Left ventricle myocardium inferior (tissue), 1 donor: ENCODE measurements around the gene PTPRN2. TPM values are rescaled to one million over a fixed set of nuclear protein-coding genes. Genes with fewer than 3 reads are reported as not detected.
A peak's percentile ranks its signal among the peaks of the same experiment; 100 is the strongest.

Experiments
- DNase-seq: peaks from one replicate; pipeline ENCODE4 v3.0.0-alpha.2; 2020
- H3K27ac ChIP-seq: fragments of 200-600 bp; replicated peaks from 2 replicates; pipeline ENCODE4 v1.8.0; 2021
- H3K27me3 ChIP-seq: fragments of 200-600 bp; 2 replicates; pipeline ENCODE4 v1.8.0; 2021; ENCODE audit warnings: low read depth
- H3K36me3 ChIP-seq: fragments of 200-600 bp; 2 replicates; pipeline ENCODE4 v1.8.0; 2021
- H3K4me1 ChIP-seq: fragments of 200-600 bp; 2 replicates; pipeline ENCODE4 v1.8.0; 2021
- H3K4me3 ChIP-seq: fragments of 200-600 bp; 2 replicates; pipeline ENCODE4 v1.8.0; 2021; ENCODE audit warnings: mild to moderate bottlenecking, moderate library complexity
- H3K9me3 ChIP-seq: fragments of 200-600 bp; replicated peaks from 2 replicates; pipeline ENCODE4 v1.8.0; 2021
- CTCF ChIP-seq: fragments of 200-600 bp; IDR thresholded peaks from 2 replicates; pipeline ENCODE4 v1.8.0; 2021; ENCODE audit warnings: antibody characterized with exemption, mild to moderate bottlenecking, borderline replicate concordance
- intact Hi-C: fragments of 100-400 bp; cut with micrococcal nuclease; formaldehyde crosslinking; loops from one replicate; pipeline ENCODE4 v1.11.0; 2022
- total RNA-seq: library from RNA; stranded (reverse); fragmentation: NEBNext Ultra II Directional; extraction: Animal tissue kit (Norgen Biotek cat#: 25700); gene quantifications from one replicate; pipeline ENCODE4 v1.2.1, GENCODE V29; 2021
- donor health status: DM: no; HTN: yes; CAD: no; lungs with severe emphysema.

PTPRN2 gene
- total RNA-seq, 1 donor from 2014 or later: 1.3 TPM

DNA sequence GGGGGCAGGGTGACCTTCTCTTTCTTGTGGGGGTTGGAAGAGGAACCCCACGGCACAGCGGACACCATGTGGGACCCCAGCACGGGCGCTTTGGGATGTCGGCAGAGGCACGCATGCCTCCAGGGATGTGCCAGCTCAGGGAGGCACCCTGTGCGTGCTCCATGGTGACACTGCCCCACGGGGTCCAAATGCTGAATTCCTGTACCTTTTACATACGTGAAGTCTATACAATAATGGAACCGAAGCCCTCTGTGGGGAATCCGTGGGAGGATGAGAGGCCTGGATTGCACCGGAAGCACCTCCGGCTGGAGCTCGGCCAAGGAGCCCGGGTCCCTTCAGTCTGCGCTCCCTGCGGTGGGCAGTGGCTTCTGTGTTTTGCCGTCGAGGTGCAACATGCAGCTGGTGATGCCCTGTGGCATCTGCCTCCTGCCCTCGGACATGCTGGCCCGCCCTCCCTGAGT lies 726.6 kb downstream of the PTPRN2 start:
- H3K4me3 ChIP-seq: no peak overlapping the region
- no peak overlapping the region for H3K27ac ChIP-seq
- H3K27me3 ChIP-seq: peaks cover 43% of the 10 kb centered on the region
- H3K36me3 ChIP-seq: no peaks in the 10 kb centered on the region
- no peaks in the 10 kb centered on the region for H3K4me1 ChIP-seq
- intact Hi-C loops: no loop called here
- TF ChIP-seq CTCF: no peak
- no peak for DNase-seq
- H3K9me3 ChIP-seq: no peaks in the 10 kb centered on the region

GRCh38 chr7:157860406-157860805 lies 727.2 kb downstream of the PTPRN2 start:
- no peaks in the 10 kb centered on the region for H3K36me3 ChIP-seq
- TF ChIP-seq CTCF: no peak
- intact Hi-C loops: no loop called here
- H3K9me3 ChIP-seq: no peaks in the 10 kb centered on the region
- H3K27ac ChIP-seq: no peak overlapping the region
- peaks cover 43% of the 10 kb centered on the region for H3K27me3 ChIP-seq
- H3K4me1 ChIP-seq: no peaks in the 10 kb centered on the region
- no peak for DNase-seq
- H3K4me3 ChIP-seq: no peak overlapping the region

DNA sequence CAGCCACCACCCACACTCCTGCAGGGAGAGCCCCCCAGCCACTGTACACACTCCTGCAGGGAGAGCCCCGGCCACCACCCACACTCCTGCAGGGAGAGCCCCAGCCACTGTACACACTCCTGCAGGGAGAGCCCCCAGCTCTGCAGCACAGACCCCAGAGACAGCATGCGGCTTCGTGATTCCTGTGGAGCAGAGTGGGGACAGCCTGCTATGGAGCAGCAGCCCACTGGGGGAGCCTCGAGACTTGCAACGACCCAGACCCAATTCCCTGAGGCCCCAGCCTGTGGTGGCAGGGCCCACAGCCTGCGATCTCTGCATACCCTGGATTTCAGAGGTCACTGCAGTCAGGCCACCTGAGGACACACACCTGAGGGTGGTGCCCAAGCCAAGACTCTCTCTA lies 727.7 kb downstream of the PTPRN2 start:
- Histone ChIP-seq H3K4me1 (no peaks in the 10 kb centered on the region), H3K27ac (no peak overlapping the region), H3K36me3 (no peaks in the 10 kb centered on the region), H3K4me3 (no peak overlapping the region), H3K9me3 (no peaks in the 10 kb centered on the region), H3K27me3 (peaks cover 40% of the 10 kb centered on the region)
- intact Hi-C loops: no loop called here
- no peak for DNase-seq
- TF ChIP-seq CTCF: no peak

- no peaks in the 10 kb centered on the region for H3K36me3 ChIP-seq
Observed at GRCh38 chr7:157857578-157858075, 730.0 kb downstream of the PTPRN2 start.

DNA sequence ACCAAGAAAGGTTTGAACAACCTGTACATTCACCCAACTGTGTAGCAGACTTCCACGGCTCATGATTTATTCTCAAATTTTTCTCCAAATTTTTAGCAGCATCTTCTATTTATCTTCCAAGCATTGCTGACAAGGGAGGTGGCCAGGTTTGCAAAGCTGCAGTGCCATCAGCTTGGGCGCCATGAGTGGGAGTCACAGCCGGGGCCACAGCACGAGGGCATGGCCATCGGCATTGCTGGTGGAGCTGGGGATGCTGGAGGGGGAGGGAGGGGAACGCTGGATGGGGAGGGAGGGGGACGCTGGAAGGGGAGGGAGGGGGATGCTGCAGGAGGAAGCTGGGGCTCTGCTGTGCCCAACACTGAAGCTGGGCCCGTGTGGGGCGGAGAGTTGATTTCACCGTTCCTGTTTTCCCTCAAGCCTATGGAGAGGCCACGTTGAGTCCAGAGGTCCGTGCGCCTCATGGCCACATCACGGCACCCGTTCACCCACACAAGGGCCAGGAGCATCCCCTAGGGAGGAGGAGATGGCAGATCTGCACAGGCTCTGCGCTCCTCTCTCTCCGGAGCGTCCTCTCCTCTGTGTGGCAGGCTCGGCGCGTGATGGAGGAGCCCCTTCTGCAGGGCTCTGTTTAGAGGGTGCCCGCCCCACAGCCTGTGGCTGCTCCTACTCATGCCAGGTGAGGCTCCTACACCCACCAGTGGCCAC lies 730.6 kb downstream of the PTPRN2 start:
- no peak for TF ChIP-seq CTCF

More at GRCh38 chr7:157857578-157858075, 730.0 kb downstream of the PTPRN2 start:
- no peaks in the 10 kb centered on the region for H3K9me3 ChIP-seq
- intact Hi-C loops: no loop called here
- no peak overlapping the region for H3K4me3 ChIP-seq
- no peak overlapping the region for H3K27ac ChIP-seq
- H3K4me1 ChIP-seq: no peaks in the 10 kb centered on the region
- TF ChIP-seq CTCF: no peak
- H3K27me3 ChIP-seq: peaks cover 24% of the 10 kb centered on the region
- DNase-seq: no peak

More for the DNA sequence above, 730.6 kb downstream of the PTPRN2 start:
- Histone ChIP-seq H3K9me3 (no peaks in the 10 kb centered on the region), H3K36me3 (no peaks in the 10 kb centered on the region), H3K4me1 (peaks cover under 1% of the 10 kb centered on the region), H3K27me3 (peaks cover 29% of the 10 kb centered on the region), H3K4me3 (no peak overlapping the region), H3K27ac (no peak overlapping the region)
- intact Hi-C loops: no loop called here
- DNase-seq: peak; percentile 13
